Breast epithelium (tissue), 3 donors: ENCODE data around the gene BMP7.

Experiments used
- CTCF ChIP-seq, 3 donors: fragments of 450-650 bp; IDR thresholded peaks; one replicate each; pipeline ENCODE4 v1.5.1; 2016 to 2017; ENCODE audit warnings: antibody characterized with exemption in 3 of 3, mild to moderate bottlenecking in 3 of 3, moderate library complexity in 3 of 3
- POLR2A ChIP-seq: fragments of 450-650 bp; IDR thresholded peaks from one replicate; pipeline ENCODE4 v1.6.1; 2016; ENCODE audit warnings: antibody characterized with exemption, mild to moderate bottlenecking, moderate library complexity

- TF ChIP-seq CTCF (IDR thresholded peaks at IDR 0.05) (no peak), POLR2A (no peak)
Measured at GRCh38 chr20:57123504-57123903, 142.9 kb downstream of the BMP7 start.
